ENCODE measurements around the gene IL3. TPM values are rescaled to one million over a fixed set of nuclear protein-coding genes. Genes with fewer than 3 reads are reported as not detected.

The IL3 gene
- total and polyA plus RNA-seq, 2 donors (not counting 1 experiment from before 2014, with no cell fraction given), result not detected

DNA sequence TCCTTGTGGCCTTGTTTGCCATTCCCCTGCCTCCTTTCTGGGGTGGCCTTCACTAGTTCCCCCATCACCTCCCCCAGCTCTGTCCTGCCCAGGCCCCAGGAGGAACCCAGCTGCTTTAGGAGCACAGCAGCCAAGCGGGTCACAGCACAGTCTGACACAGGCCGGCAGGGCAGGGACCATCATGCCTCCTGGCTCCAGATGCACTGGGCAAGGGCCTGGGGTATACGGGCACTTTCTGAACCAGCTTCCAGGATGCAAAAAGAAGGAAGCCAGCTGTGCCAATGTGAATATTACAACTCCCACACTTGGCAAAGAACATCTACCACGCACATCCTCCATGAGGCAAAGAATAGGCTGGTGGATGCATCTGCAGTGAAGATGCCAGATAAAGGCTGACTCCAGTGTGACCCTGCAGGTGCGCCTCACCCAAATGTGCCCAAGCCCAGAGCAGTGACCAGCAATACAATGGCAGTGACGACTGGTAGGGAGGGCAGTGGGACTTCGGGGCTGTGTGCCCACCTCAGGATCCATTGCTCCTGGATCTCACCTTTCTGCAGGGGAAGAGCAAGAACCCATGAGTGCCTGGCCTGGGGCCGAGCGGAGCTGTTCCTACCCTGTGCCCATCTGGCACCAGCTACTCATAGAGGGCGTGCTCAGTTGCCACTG lies 6.3 kb upstream of the IL3 start:
- H2AFZ ChIP-seq (ENCODE audit: insufficient read depth, low read depth, low read length, poor library complexity, severe bottlenecking), result no peak overlapping the region
- H3K9me3 ChIP-seq (ENCODE audit: control extremely low read depth in 1 of 3, control insufficient read depth in 2 of 3, insufficient read depth in 1 of 3, low read length in 2 of 3), result no peaks in the 10 kb centered on the region
- ChIA-PET POLR2A (no interaction called here), CTCF (interaction anchor here (1.2 to 1.7 kb wide), 2 partner anchors 8 to 10 kb away, joined by 3 to 7 read pairs; no protein-coding TSS in a partner anchor)
- H3K36me3 ChIP-seq (replicated peaks in 1 of 2; ENCODE audit: control extremely low read depth in 1 of 2, control insufficient read depth in 1 of 2, extremely low read depth in 1 of 2, insufficient read depth in 2 of 2, low read length in 1 of 2), result no peaks in the 10 kb centered on the region
- WGBS (ENCODE audit: insufficient coverage), result 91% methylated on average over 10 of the region's 10 CpGs
- peaks cover 0 to 7% (median 0%) of the 10 kb centered on the region in 4 experiments for H3K27me3 ChIP-seq (replicated peaks in 1 of 4; ENCODE audit: control extremely low read depth in 1 of 4, control insufficient read depth in 3 of 4, insufficient read depth in 4 of 4, low read length in 3 of 4)
- Mint-ChIP-seq H3K4me3 (no peak overlapping the region), H3K9me3 (ENCODE audit: insufficient read depth) (no peaks in the 10 kb centered on the region), H3K4me1 (no peaks in the 10 kb centered on the region), H3K27me3 (peaks cover 3% of the 10 kb centered on the region), H3K27ac (no peak overlapping the region)
- no peaks in the 10 kb centered on the region for H3K79me2 ChIP-seq (ENCODE audit: control insufficient read depth, insufficient read depth, low read length)
- no peak overlapping the region for H3K27ac ChIP-seq (ENCODE audit: low read length in 2 of 2)
- H3K9ac ChIP-seq (ENCODE audit: low read length), result no peak overlapping the region
- DNase-seq, result no peak
- no peak overlapping the region for H3K4me2 ChIP-seq (replicated peaks; ENCODE audit: low read depth, low read length, poor library complexity, severe bottlenecking)
- no peak for ATAC-seq (ENCODE audit: low read depth)
- TF ChIP-seq CTCF (IDR thresholded peaks at IDR 0.05), result no peak
- TF ChIP-seq EZH2 (IDR thresholded peaks at IDR 0.05; ENCODE audit: borderline replicate concordance, insufficient read depth, low read depth, low read length, poor library complexity, severe bottlenecking), result no peak
- no peak overlapping the region for H3K4me3 ChIP-seq (ENCODE audit: control extremely low read depth in 1 of 5, extremely low read depth in 1 of 5, insufficient read depth in 1 of 5, low read depth in 2 of 5, low read length in 4 of 5)
- H4K20me1 ChIP-seq (ENCODE audit: control insufficient read depth, insufficient read depth, low read length, poor library complexity, severe bottlenecking), result no peaks in the 10 kb centered on the region
- intact Hi-C loops (cut with micrococcal nuclease), result no loop called here
- H3K4me1 ChIP-seq (ENCODE audit: control insufficient read depth in 2 of 2, insufficient read depth in 2 of 2, low read length in 2 of 2), result no peaks in the 10 kb centered on the region

DNA sequence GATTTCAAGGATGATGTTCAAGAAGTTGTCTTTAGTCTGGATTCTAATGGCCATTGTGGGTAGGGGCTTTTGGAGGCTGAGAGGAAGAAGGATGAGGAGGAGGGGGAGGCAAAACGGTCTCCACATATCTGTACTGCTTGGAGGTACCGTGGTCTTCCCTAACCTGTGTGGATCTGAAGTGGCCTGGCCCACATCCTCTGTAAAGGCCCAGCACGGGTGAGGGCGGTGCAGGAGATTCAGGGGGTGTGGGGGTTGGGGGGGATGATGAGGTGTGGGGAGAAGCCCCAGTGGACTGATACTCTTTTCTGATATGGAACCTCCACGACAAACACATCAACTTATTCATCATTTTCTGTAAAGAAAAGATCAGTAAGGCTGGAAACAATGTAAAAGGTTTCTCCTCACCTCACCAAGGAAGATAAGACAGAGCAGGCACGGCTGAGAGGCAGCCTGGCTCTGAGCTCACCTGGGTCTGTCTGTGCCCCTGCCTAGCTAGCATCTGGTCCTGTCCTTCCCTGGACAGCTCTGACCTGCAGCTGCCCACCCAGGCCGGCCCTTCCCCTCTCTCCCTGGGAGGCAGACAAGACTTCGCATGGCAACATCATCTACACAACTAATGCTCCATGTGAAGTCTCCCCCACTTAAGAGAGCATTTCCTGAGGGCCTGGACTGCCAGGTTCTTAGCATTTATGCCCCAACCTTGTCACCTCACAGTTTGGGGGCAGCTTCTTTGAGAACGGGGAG lies 5.6 kb upstream of the IL3 start:
- ChIA-PET POLR2A (no interaction called here), CTCF (interaction anchor here (1.0 to 1.2 kb wide), 2 partner anchors 8 to 9 kb away, joined by 3 read pairs; no protein-coding TSS in a partner anchor)
- Histone ChIP-seq H3K4me1 (ENCODE audit: control insufficient read depth in 2 of 2, insufficient read depth in 2 of 2, low read length in 2 of 2) (no peaks in the 10 kb centered on the region), H3K79me2 (ENCODE audit: control insufficient read depth, insufficient read depth, low read length) (no peaks in the 10 kb centered on the region), H3K9ac (ENCODE audit: low read length) (no peak overlapping the region), H3K36me3 (replicated peaks in 1 of 2; ENCODE audit: control extremely low read depth in 1 of 2, control insufficient read depth in 1 of 2, extremely low read depth in 1 of 2, insufficient read depth in 2 of 2, low read length in 1 of 2) (no peaks in the 10 kb centered on the region), H3K4me2 (replicated peaks; ENCODE audit: low read depth, low read length, poor library complexity, severe bottlenecking) (no peak overlapping the region), H3K4me3 (ENCODE audit: control extremely low read depth in 1 of 5, extremely low read depth in 1 of 5, insufficient read depth in 1 of 5, low read depth in 2 of 5, low read length in 4 of 5) (no peak overlapping the region), H3K27me3 (replicated peaks in 1 of 4; ENCODE audit: control extremely low read depth in 1 of 4, control insufficient read depth in 3 of 4, insufficient read depth in 4 of 4, low read length in 3 of 4) (peaks cover 0 to 7% (median 0%) of the 10 kb centered on the region in 4 experiments), H4K20me1 (ENCODE audit: control insufficient read depth, insufficient read depth, low read length, poor library complexity, severe bottlenecking) (no peaks in the 10 kb centered on the region), H3K9me3 (ENCODE audit: control extremely low read depth in 1 of 3, control insufficient read depth in 2 of 3, insufficient read depth in 1 of 3, low read length in 2 of 3) (no peaks in the 10 kb centered on the region), H2AFZ (ENCODE audit: insufficient read depth, low read depth, low read length, poor library complexity, severe bottlenecking) (no peak overlapping the region), H3K27ac (ENCODE audit: low read length in 2 of 2) (no peak overlapping the region)
- no peaks in the 10 kb centered on the region for H3K9me3 Mint-ChIP-seq (ENCODE audit: insufficient read depth)
- no peak overlapping the region for H3K4me3 Mint-ChIP-seq
- ATAC-seq (ENCODE audit: low read depth) (no peak), DNase-seq (no peak)
- 83% methylated on average over 1 of the region's 9 CpGs for WGBS (ENCODE audit: insufficient coverage)
- H3K27me3 Mint-ChIP-seq, result peaks cover 3% of the 10 kb centered on the region
- intact Hi-C loops (cut with micrococcal nuclease), result no loop called here
- TF ChIP-seq EZH2 (IDR thresholded peaks at IDR 0.05; ENCODE audit: borderline replicate concordance, insufficient read depth, low read depth, low read length, poor library complexity, severe bottlenecking) (no peak), CTCF (IDR thresholded peaks at IDR 0.05) (no peak)
- no peak overlapping the region for H3K27ac Mint-ChIP-seq
- H3K4me1 Mint-ChIP-seq, result no peaks in the 10 kb centered on the region

Measured in B cell (primary cell).